Liver (tissue), 5 donors: ENCODE measurements around the gene FAM133A. TPM values are rescaled to one million over a fixed set of nuclear protein-coding genes. Genes with fewer than 3 reads are reported as not detected.

Source experiments
- FOXA1 ChIP-seq: IDR thresholded peaks from 2 replicates; pipeline ENCODE4 v1.6.1; 2016; ENCODE audit warnings: antibody characterized with exemption
- FOXA2 ChIP-seq: IDR thresholded peaks from 2 replicates; pipeline ENCODE4 v1.6.1; 2016; ENCODE audit warnings: antibody characterized with exemption
- MAX ChIP-seq: IDR thresholded peaks from 2 replicates; pipeline ENCODE4 v1.6.1; 2016; ENCODE audit warnings: antibody characterized with exemption
- RAD21 ChIP-seq, 2 donors: IDR thresholded peaks; 2 replicates each; pipeline ENCODE4 v1.6.1; 2016; ENCODE audit warnings: antibody characterized with exemption in 2 of 2, mild to moderate bottlenecking in 2 of 2
- RXRA ChIP-seq, 2 donors: IDR thresholded peaks; 2 replicates each; pipeline ENCODE4 v1.6.1; 2017 to 2018; ENCODE audit warnings: antibody characterized with exemption in 2 of 2, mild to moderate bottlenecking in 1 of 2
- YY1 ChIP-seq: IDR thresholded peaks from 2 replicates; pipeline ENCODE4 v1.6.1; 2016; ENCODE audit warnings: antibody characterized with exemption, mild to moderate bottlenecking
- polyA plus RNA-seq, 2 donors: library from polyadenylated mRNA; stranded (reverse) in 1 of 2; unstranded in 1 of 2; fragments of 200-250 nt in 1 of 2; fragments of >200 nt in 1 of 2; fragmentation: Nextera tagmentation in 1 of 2; extraction: Ambion mirVana in 1 of 2; gene quantifications; one replicate each; pipeline versions ENCODE4 v1.2.1 to v1.2.3, GENCODE V29; 2013 to 2015
- total RNA-seq, 2 donors: library from RNA; depleted of rRNA; stranded (reverse); fragments of >200 nt; gene quantifications; one replicate each; pipeline ENCODE4 v1.2.3, GENCODE V29; 2014
- donor health status: healthy.
- donor health status: healthy.
- donor health status: healthy.

The FAM133A gene
- total and polyA plus RNA-seq, 4 donors, result 0.02 TPM; not detected in 3

GRCh38 chrX:93760163-93760562 is 86.2 kb downstream of the FAM133A start (continued):
- no peak for TF ChIP-seq MAX
- TF ChIP-seq RAD21 (IDR thresholded peaks at IDR 0.05), result no peak
- no peak for TF ChIP-seq RXRA (IDR thresholded peaks at IDR 0.05)
- no peak for TF ChIP-seq YY1
- TF ChIP-seq FOXA2, result no peak
- TF ChIP-seq FOXA1, result no peak

Other genes starting within 250 kb of the FAM133A start
- 1 to 10 TPM in 1 of 2 donors, under 1 TPM in 1; 0.84 to 1.2 TPM for gene NAP1L3, start 628 bp upstream of the FAM133A start, total RNA-seq
- under 1 TPM; 0.69 to 0.85 TPM for gene NAP1L3, start 628 bp upstream of the FAM133A start, polyA plus RNA-seq